ENCODE data around the gene SCARF1.

DNA sequence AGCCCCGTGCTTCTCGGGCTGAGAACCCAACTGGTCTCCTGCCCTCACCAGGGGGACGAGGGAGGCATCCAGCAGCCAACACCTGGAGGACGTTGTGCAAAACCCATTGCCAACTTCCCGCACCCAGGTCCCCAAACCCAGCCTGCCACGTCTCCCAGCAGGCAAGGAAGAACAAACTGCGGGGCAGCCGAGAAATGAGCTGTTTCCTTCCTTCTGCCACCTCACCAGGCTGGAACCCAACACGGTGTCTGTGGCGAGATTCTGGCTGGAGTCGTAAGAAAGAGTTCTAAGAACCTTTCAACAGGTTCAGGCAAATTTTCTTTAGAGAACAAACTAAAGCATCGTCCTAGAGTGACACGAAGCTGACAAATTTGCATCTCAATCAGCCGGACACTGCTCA is 20.5 kb downstream of the SCARF1 start:
- TF ChIP-seq EZH2phosphoT487 (IDR thresholded peaks at IDR 0.05; ENCODE audit: insufficient read depth, low read depth) (no peak), EZH2 (IDR thresholded peaks at IDR 0.05; ENCODE audit: insufficient read depth, poor library complexity, severe bottlenecking) (no peak)

All from GM23248 (cell line).